Endothelial cell (in vitro differentiated cells): ENCODE results near the gene COL5A2. TPM values are rescaled to one million over a fixed set of nuclear protein-coding genes. Genes with fewer than 3 reads are reported as not detected.
A peak's percentile ranks its signal among the peaks of the same experiment; 100 is the strongest.

Source experiments
- DNase-seq: peaks from one replicate; pipeline ENCODE4 v3.0.0; 2021; ENCODE audit warnings: low spot score
- H3K27ac Mint-ChIP-seq: one replicate; pipeline ENCODE4 v1.8.0; 2021; ENCODE audit warnings: mixed read lengths, inconsistent platforms; ENCODE audit not compliant: unreplicated experiment
- H3K27me3 Mint-ChIP-seq: one replicate; pipeline ENCODE4 v1.8.0; 2021; ENCODE audit warnings: mild to moderate bottlenecking, moderate library complexity, mixed read lengths, inconsistent platforms; ENCODE audit not compliant: unreplicated experiment
- H3K36me3 Mint-ChIP-seq: one replicate; pipeline ENCODE4 v1.8.0; 2021; ENCODE audit warnings: mild to moderate bottlenecking, low read depth, mixed read lengths, inconsistent platforms; ENCODE audit not compliant: unreplicated experiment
- H3K4me1 Mint-ChIP-seq: one replicate; pipeline ENCODE4 v1.8.0; 2021; ENCODE audit warnings: mild to moderate bottlenecking, mixed read lengths, inconsistent platforms; ENCODE audit not compliant: unreplicated experiment
- H3K4me3 Mint-ChIP-seq: one replicate; pipeline ENCODE4 v1.8.0; 2021; ENCODE audit warnings: mild to moderate bottlenecking, mixed read lengths, inconsistent platforms; ENCODE audit not compliant: unreplicated experiment
- H3K9me3 Mint-ChIP-seq: one replicate; pipeline ENCODE4 v1.8.0; 2021; ENCODE audit warnings: mixed read lengths, inconsistent platforms; ENCODE audit not compliant: unreplicated experiment
- CTCF ChIP-seq: fragments of 200-600 bp; sonication (generic); IDR thresholded peaks from one replicate; pipeline ENCODE4 v1.5.0; 2021; ENCODE audit warnings: antibody characterized with exemption; ENCODE audit not compliant: unreplicated experiment
- total RNA-seq: library from RNA; stranded (reverse); fragmentation: NEBNext Ultra II Directional; extraction: Animal tissue kit (Norgen Biotek cat#: 25700); gene quantifications from one replicate; pipeline ENCODE4 v1.2.1, GENCODE V29; 2021; ENCODE audit not compliant: unreplicated experiment

The COL5A2 gene
- total RNA-seq, 1 donor from 2014 or later, result 243 TPM

- Mint-ChIP-seq H3K4me1 (peaks cover 15% of the 10 kb centered on the region), H3K4me3 (peak overlapping the region; percentile 11), H3K27me3 (no peaks in the 10 kb centered on the region), H3K36me3 (no peaks in the 10 kb centered on the region), H3K9me3 (no peaks in the 10 kb centered on the region), H3K27ac (no peak overlapping the region)
- TF ChIP-seq CTCF, result no peak
- DNase-seq, result no peak
Measured at GRCh38 chr2:189153619-189154018, 25.9 kb downstream of the COL5A2 start.

DNA sequence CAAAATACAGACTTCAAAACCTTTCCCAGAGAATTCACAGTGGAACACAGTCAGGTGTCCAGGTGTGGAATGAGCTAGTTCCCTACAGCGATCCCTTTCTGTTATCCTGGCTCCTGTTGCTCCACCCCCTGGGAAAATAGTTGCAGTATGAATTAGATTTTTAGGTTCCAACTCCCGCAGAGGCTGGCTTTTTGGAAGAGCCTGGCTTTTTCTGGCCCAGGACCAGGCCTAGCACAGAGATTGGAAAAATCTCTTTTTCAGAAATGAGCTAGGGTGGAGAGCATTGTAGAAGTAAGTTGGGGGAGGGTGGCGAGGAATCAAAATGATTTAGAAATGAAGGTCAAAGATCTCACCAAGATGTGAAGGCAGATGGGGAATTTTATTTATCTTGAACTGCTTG, 27.1 kb downstream of the COL5A2 start:
- H3K4me1 Mint-ChIP-seq, result peaks cover 15% of the 10 kb centered on the region
- DNase-seq, result no peak
- no peak overlapping the region for H3K4me3 Mint-ChIP-seq
- H3K36me3 Mint-ChIP-seq, result no peaks in the 10 kb centered on the region
- no peak for TF ChIP-seq CTCF
- H3K27ac Mint-ChIP-seq, result no peak overlapping the region
- no peaks in the 10 kb centered on the region for H3K9me3 Mint-ChIP-seq
- no peaks in the 10 kb centered on the region for H3K27me3 Mint-ChIP-seq

DNA sequence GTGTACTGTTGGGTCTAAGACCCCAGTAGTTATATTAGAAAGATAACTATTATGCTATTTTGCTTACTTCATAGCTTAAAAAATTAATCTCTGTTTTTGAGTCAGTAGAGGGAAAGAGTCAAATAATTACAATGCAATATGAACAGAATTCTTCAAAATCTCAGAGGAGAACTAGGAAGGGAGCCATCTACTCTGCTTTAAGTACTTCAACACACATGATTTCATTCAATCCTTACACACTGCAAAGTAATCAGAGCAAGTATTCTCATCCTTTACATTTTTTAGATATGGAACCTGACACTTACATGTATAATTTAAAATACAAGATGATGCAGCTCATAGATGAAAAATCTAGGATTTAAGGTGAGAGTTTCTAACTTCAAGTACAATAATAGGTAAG, 27.7 kb downstream of the COL5A2 start:
- DNase-seq, result no peak
- Mint-ChIP-seq H3K4me1 (peaks cover 15% of the 10 kb centered on the region), H3K9me3 (no peaks in the 10 kb centered on the region), H3K4me3 (no peak overlapping the region), H3K27ac (no peak overlapping the region), H3K27me3 (no peaks in the 10 kb centered on the region), H3K36me3 (no peaks in the 10 kb centered on the region)
- TF ChIP-seq CTCF, result no peak

- DNase-seq, result no peak
- Mint-ChIP-seq H3K27ac (no peak overlapping the region), H3K4me1 (peaks cover 12% of the 10 kb centered on the region), H3K4me3 (no peak overlapping the region), H3K27me3 (no peaks in the 10 kb centered on the region), H3K9me3 (no peaks in the 10 kb centered on the region), H3K36me3 (no peaks in the 10 kb centered on the region)
- no peak for TF ChIP-seq CTCF
Measured at GRCh38 chr2:189150033-189150432, 29.5 kb downstream of the COL5A2 start.

DNA sequence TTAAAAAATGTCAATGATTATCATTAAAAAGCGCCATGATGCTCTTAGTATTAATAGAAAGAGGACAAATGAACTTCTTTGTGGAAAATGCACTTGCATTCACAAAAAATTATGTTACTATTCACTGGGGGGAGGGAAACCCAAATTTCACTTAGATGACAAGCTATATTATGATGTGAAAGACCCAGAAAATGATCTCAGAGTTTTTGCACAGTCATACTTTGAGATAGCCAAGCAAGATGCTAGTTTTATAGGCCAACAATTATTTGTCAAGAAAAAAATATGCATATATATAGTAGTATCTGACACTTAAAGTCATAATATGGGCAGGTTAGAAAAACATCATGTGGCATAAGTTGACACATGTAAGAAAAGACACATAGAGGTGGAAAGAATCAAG, 31.6 kb downstream of the COL5A2 start:
- DNase-seq, result no peak
- Mint-ChIP-seq H3K27me3 (no peaks in the 10 kb centered on the region), H3K36me3 (no peaks in the 10 kb centered on the region), H3K9me3 (no peaks in the 10 kb centered on the region), H3K4me1 (peaks cover 7% of the 10 kb centered on the region), H3K4me3 (no peak overlapping the region), H3K27ac (no peak overlapping the region)
- TF ChIP-seq CTCF, result no peak
